Activated CD4-positive, alpha-beta T cell treated with anti-CD3 and anti-CD28 coated beads, Interleukin-2, amount 10 ng/mL, durations not matched to agents 24 days and 14 days (primary cell): ENCODE data around the gene DAG1. TPM values are rescaled to one million over a fixed set of nuclear protein-coding genes. Genes with fewer than 3 reads are reported as not detected.
A peak's percentile ranks its signal among the peaks of the same experiment; 100 is the strongest.
"Not testable (repeated sequence)": the region's sequence is repeated elsewhere in the genome, so short reads cannot be mapped to it uniquely, and the experiment has no call there.

Experiments used
- DNase-seq: peaks from one replicate; pipeline ENCODE4 v3.0.0; 2022
- H3K27ac Mint-ChIP-seq: one replicate; pipeline ENCODE4 v1.8.0; 2022; ENCODE audit warnings: mild to moderate bottlenecking, mixed read lengths
- H3K27me3 Mint-ChIP-seq: one replicate; pipeline ENCODE4 v1.8.0; 2022; ENCODE audit warnings: mixed read lengths
- H3K36me3 Mint-ChIP-seq: one replicate; pipeline ENCODE4 v1.8.0; 2022; ENCODE audit warnings: low read depth, mild to moderate bottlenecking, mixed read lengths
- H3K4me1 Mint-ChIP-seq: one replicate; pipeline ENCODE4 v1.8.0; 2021; ENCODE audit warnings: mixed read lengths
- H3K4me3 Mint-ChIP-seq: one replicate; pipeline ENCODE4 v1.8.0; 2022; ENCODE audit warnings: mild to moderate bottlenecking, moderate library complexity, mixed read lengths
- H3K9me3 Mint-ChIP-seq: one replicate; pipeline ENCODE4 v1.8.0; 2021; ENCODE audit warnings: mixed read lengths
- intact Hi-C: fragments of 100-400 bp; cut with micrococcal nuclease; formaldehyde crosslinking; loops from one replicate; pipeline ENCODE4 v1.15.1; 2023
- total RNA-seq: library from RNA; stranded (reverse); gene quantifications from 2 replicates; pipeline ENCODE4 v1.2.3, GENCODE V29; 2022

DAG1 gene
- total RNA-seq, 1 donor from 2014 or later: 21.3 TPM

GRCh38 chr3:49489247-49489646 lies 19.2 kb downstream of the DAG1 start:
- Mint-ChIP-seq H3K4me1 (peaks cover 5% of the 10 kb centered on the region), H3K9me3 (no peaks in the 10 kb centered on the region), H3K4me3 (no peak overlapping the region), H3K36me3 (peaks cover 21% of the 10 kb centered on the region), H3K27me3 (no peaks in the 10 kb centered on the region), H3K27ac (no peak overlapping the region)
- DNase-seq: no peak
- intact Hi-C loops: no loop called here

GRCh38 chr3:49492969-49493368 lies 22.9 kb downstream of the DAG1 start:
- Mint-ChIP-seq H3K27me3 (no peaks in the 10 kb centered on the region), H3K9me3 (no peaks in the 10 kb centered on the region), H3K27ac (no peak overlapping the region), H3K36me3 (peaks cover 17% of the 10 kb centered on the region), H3K4me1 (peaks cover 6% of the 10 kb centered on the region), H3K4me3 (no peak overlapping the region)
- no peak for DNase-seq
- intact Hi-C loops: no loop called here

- H3K36me3 Mint-ChIP-seq: peaks cover 13% of the 10 kb centered on the region
- no peak for DNase-seq
- no peaks in the 10 kb centered on the region for H3K27me3 Mint-ChIP-seq
- peaks cover 6% of the 10 kb centered on the region for H3K4me1 Mint-ChIP-seq
- intact Hi-C loops: no loop called here
- H3K4me3 Mint-ChIP-seq: no peak overlapping the region
- peak overlapping the region; percentile 3 for H3K27ac Mint-ChIP-seq
- no peaks in the 10 kb centered on the region for H3K9me3 Mint-ChIP-seq
Measured at GRCh38 chr3:49493901-49494300, 23.8 kb downstream of the DAG1 start.

- Mint-ChIP-seq H3K4me1 (peaks cover 6% of the 10 kb centered on the region), H3K27ac (no peak overlapping the region), H3K27me3 (no peaks in the 10 kb centered on the region), H3K9me3 (no peaks in the 10 kb centered on the region), H3K4me3 (no peak overlapping the region), H3K36me3 (peaks cover 9% of the 10 kb centered on the region)
- no peak for DNase-seq
- intact Hi-C loops: no loop called here
Measured at GRCh38 chr3:49495023-49495422, 25.0 kb downstream of the DAG1 start.

- H3K4me3 Mint-ChIP-seq, H3K36me3 Mint-ChIP-seq, DNase-seq, H3K27me3 Mint-ChIP-seq, intact Hi-C loops, H3K27ac Mint-ChIP-seq, H3K9me3 Mint-ChIP-seq: not testable (repeated sequence)
- peaks cover 13% of the 10 kb centered on the region for H3K4me1 Mint-ChIP-seq
Measured at GRCh38 chr3:49496845-49497244, 26.8 kb downstream of the DAG1 start.

- Mint-ChIP-seq H3K36me3 (peaks cover 15% of the 10 kb centered on the region), H3K4me3 (no peak overlapping the region), H3K27ac (no peak overlapping the region), H3K27me3 (no peaks in the 10 kb centered on the region), H3K4me1 (peaks cover 15% of the 10 kb centered on the region), H3K9me3 (no peaks in the 10 kb centered on the region)
- intact Hi-C loops: no loop called here
- no peak for DNase-seq
Measured at GRCh38 chr3:49497606-49498005, 27.5 kb downstream of the DAG1 start.

GRCh38 chr3:49498239-49498638 lies 28.2 kb downstream of the DAG1 start:
- no peak overlapping the region for H3K4me3 Mint-ChIP-seq
- H3K36me3 Mint-ChIP-seq: peaks cover 13% of the 10 kb centered on the region
- intact Hi-C loops: no loop called here
- no peaks in the 10 kb centered on the region for H3K9me3 Mint-ChIP-seq
- no peak overlapping the region for H3K27ac Mint-ChIP-seq
- no peak for DNase-seq
- no peaks in the 10 kb centered on the region for H3K27me3 Mint-ChIP-seq
- H3K4me1 Mint-ChIP-seq: peaks cover 16% of the 10 kb centered on the region

- H3K4me1 Mint-ChIP-seq: peaks cover 16% of the 10 kb centered on the region
- H3K27ac Mint-ChIP-seq: no peak overlapping the region
- no peaks in the 10 kb centered on the region for H3K27me3 Mint-ChIP-seq
- H3K4me3 Mint-ChIP-seq: no peak overlapping the region
- intact Hi-C loops: no loop called here
- H3K9me3 Mint-ChIP-seq: no peaks in the 10 kb centered on the region
- peaks cover 13% of the 10 kb centered on the region for H3K36me3 Mint-ChIP-seq
- no peak for DNase-seq
Measured at GRCh38 chr3:49498648-49499047, 28.6 kb downstream of the DAG1 start.

- Mint-ChIP-seq H3K9me3 (no peaks in the 10 kb centered on the region), H3K4me1 (peaks cover 11% of the 10 kb centered on the region), H3K36me3 (peaks cover 10% of the 10 kb centered on the region), H3K4me3 (no peak overlapping the region), H3K27me3 (no peaks in the 10 kb centered on the region), H3K27ac (no peak overlapping the region)
- intact Hi-C loops: no loop called here
- DNase-seq: no peak
Measured at GRCh38 chr3:49500205-49500731, 30.2 kb downstream of the DAG1 start.

GRCh38 chr3:49500732-49501609 lies 30.9 kb downstream of the DAG1 start:
- intact Hi-C loops: no loop called here
- no peak overlapping the region for H3K27ac Mint-ChIP-seq
- DNase-seq: no peak

GRCh38 chr3:49501842-49502241 lies 31.8 kb downstream of the DAG1 start:
- Mint-ChIP-seq H3K4me3 (no peak overlapping the region), H3K9me3 (no peaks in the 10 kb centered on the region), H3K4me1 (peaks cover 11% of the 10 kb centered on the region), H3K27ac (no peak overlapping the region), H3K27me3 (no peaks in the 10 kb centered on the region), H3K36me3 (peaks cover 10% of the 10 kb centered on the region)
- DNase-seq: no peak
- intact Hi-C loops: no loop called here

More at GRCh38 chr3:49500732-49501609, 30.9 kb downstream of the DAG1 start:
- Mint-ChIP-seq H3K27me3 (no peaks in the 10 kb centered on the region), H3K36me3 (peaks cover 10% of the 10 kb centered on the region), H3K9me3 (no peaks in the 10 kb centered on the region), H3K4me1 (peaks cover 11% of the 10 kb centered on the region), H3K4me3 (no peak overlapping the region)

- Mint-ChIP-seq H3K27me3 (no peaks in the 10 kb centered on the region), H3K9me3 (no peaks in the 10 kb centered on the region), H3K4me1 (peaks cover 4% of the 10 kb centered on the region), H3K27ac (no peak overlapping the region), H3K4me3 (no peak overlapping the region), H3K36me3 (peaks cover 17% of the 10 kb centered on the region)
- intact Hi-C loops: no loop called here
- DNase-seq: no peak
Measured at GRCh38 chr3:49506906-49507305, 36.8 kb downstream of the DAG1 start.

GRCh38 chr3:49509028-49509561 lies 39.0 kb downstream of the DAG1 start:
- peaks cover 23% of the 10 kb centered on the region for H3K36me3 Mint-ChIP-seq
- no peaks in the 10 kb centered on the region for H3K4me1 Mint-ChIP-seq
- H3K9me3 Mint-ChIP-seq: no peaks in the 10 kb centered on the region
- H3K27me3 Mint-ChIP-seq: no peaks in the 10 kb centered on the region
- H3K4me3 Mint-ChIP-seq: no peak overlapping the region
- DNase-seq: no peak
- no peak overlapping the region for H3K27ac Mint-ChIP-seq
- intact Hi-C loops: no loop called here

GRCh38 chr3:49511639-49512038 lies 41.6 kb downstream of the DAG1 start:
- Mint-ChIP-seq H3K9me3 (no peaks in the 10 kb centered on the region), H3K27ac (no peak overlapping the region), H3K4me3 (no peak overlapping the region), H3K27me3 (no peaks in the 10 kb centered on the region), H3K36me3 (peaks cover 34% of the 10 kb centered on the region), H3K4me1 (no peaks in the 10 kb centered on the region)
- intact Hi-C loops: no loop called here
- no peak for DNase-seq
